Uterus (tissue), 4 donors: ENCODE results near the gene UBA52. TPM values are rescaled to one million over a fixed set of nuclear protein-coding genes. Genes with fewer than 3 reads are reported as not detected.

Experiments used
- DNase-seq, 2 donors: peaks; one replicate each; pipeline ENCODE4 v3.0.0-alpha.2; 2019 to 2020
- H3K27ac ChIP-seq, 2 donors: fragments of 200-600 bp; sonication (generic); 1 replicate in 1 of 2; 2 replicates in 1 of 2; pipeline ENCODE4 v1.5.1; 2016 to 2018
- H3K27me3 ChIP-seq, 2 donors: fragments of 200-600 bp; sonication (generic); one replicate each; pipeline ENCODE4 v1.5.1; 2018 to 2019; ENCODE audit warnings: control low read depth in 1 of 2
- H3K36me3 ChIP-seq, 2 donors: fragments of 200-600 bp; sonication (generic); one replicate each; pipeline ENCODE4 v1.5.1; 2019; ENCODE audit warnings: control low read depth in 1 of 2
- H3K4me1 ChIP-seq, 2 donors: fragments of 200-600 bp; sonication (generic); one replicate each; pipeline ENCODE4 v1.5.1; 2018 to 2019; ENCODE audit warnings: control low read depth in 1 of 2
- H3K4me3 ChIP-seq, 2 donors: fragments of 200-600 bp; sonication (generic); 1 replicate in 1 of 2; 2 replicates in 1 of 2; pipeline ENCODE4 v1.5.1; 2018 to 2019; ENCODE audit warnings: mild to moderate bottlenecking in 1 of 2
- H3K9me3 ChIP-seq, 2 donors: fragments of 200-600 bp; sonication (generic); one replicate each; pipeline ENCODE4 v1.5.1; 2019; ENCODE audit warnings: control low read depth in 1 of 2
- CTCF ChIP-seq, 4 experiments: fragments of 200-600 bp in 2 of 4; fragments of 450-650 bp in 2 of 4; sonication (generic) in 2 of 4; IDR thresholded peaks; one replicate each; pipeline ENCODE4 v1.5.1; 2016 to 2019; ENCODE audit warnings: antibody characterized with exemption in 4 of 4, mild to moderate bottlenecking in 2 of 4, moderate library complexity in 1 of 4
- POLR2A ChIP-seq, 2 donors: fragments of 450-650 bp; IDR thresholded peaks; one replicate each; pipeline ENCODE4 v1.6.1; 2016; ENCODE audit warnings: antibody characterized with exemption in 2 of 2, mild to moderate bottlenecking in 1 of 2, moderate library complexity in 1 of 2
- intact Hi-C: fragments of 100-400 bp; cut with DNase I; formaldehyde crosslinking; loops from one replicate; pipeline ENCODE4 v1.15.1; 2023; ENCODE audit warnings: low total_unique reads
- total RNA-seq, 4 donors: library from RNA; depleted of rRNA in 3 of 4; stranded (reverse); fragments of >200 nt in 3 of 4; gene quantifications; one replicate each; pipeline versions ENCODE4 v1.1.0 to v1.2.4, GENCODE V29; 2014 to 2023
- donor health status: DM: yes; HTN: yes; CAD: no.

Gene UBA52
- total RNA-seq, 4 donors from 2014 or later, result 295 to 1,369 (median 721) TPM

GRCh38 chr19:18605546-18606280 is 34.1 kb downstream of the UBA52 start:
- Histone ChIP-seq H3K9me3 (no peaks in the 10 kb centered on the region), H3K4me1 (peaks cover 0 to 19% of the 10 kb centered on the region in 2 donors), H3K36me3 (no peaks in the 10 kb centered on the region), H3K27ac (no peak overlapping the region), H3K27me3 (peaks cover 36 to 42% of the 10 kb centered on the region in 2 donors), H3K4me3 (no peak overlapping the region)
- TF ChIP-seq POLR2A (IDR thresholded peaks at IDR 0.05) (no peak), CTCF (IDR thresholded peaks at IDR 0.05) (no peak)
- DNase-seq, result no peak
- intact Hi-C loops, result no loop called here

- Histone ChIP-seq H3K9me3 (no peaks in the 10 kb centered on the region), H3K27me3 (peaks cover 42 to 47% of the 10 kb centered on the region in 2 donors), H3K27ac (no peak within 1 kb of the TSS), H3K4me3 (no peak within 1 kb of the TSS), H3K36me3 (no peaks in the 10 kb centered on the region), H3K4me1 (peaks cover 0 to 21% of the 10 kb centered on the region in 2 donors)
- TF ChIP-seq CTCF (IDR thresholded peaks at IDR 0.05) (no peak), POLR2A (IDR thresholded peaks at IDR 0.05) (no peak)
- no peak for DNase-seq
- intact Hi-C loops, result no loop called here
Observed at GRCh38 chr19:18606281-18607225, 34.9 kb downstream of the UBA52 start, which contains the start of gene CRLF1. Gene CRLF1, minus strand, starts transcription at chr19:18606799. Its CDS starts 143 bp downstream, at chr19:18606656.

GRCh38 chr19:18607226-18608101 is 35.8 kb downstream of the UBA52 start:
- TF ChIP-seq POLR2A (IDR thresholded peaks at IDR 0.05) (no peak), CTCF (IDR thresholded peaks at IDR 0.05) (no peak)
- Histone ChIP-seq H3K4me3 (no peak overlapping the region), H3K9me3 (no peaks in the 10 kb centered on the region), H3K27me3 (peaks cover 51 to 53% of the 10 kb centered on the region in 2 donors), H3K36me3 (no peaks in the 10 kb centered on the region), H3K27ac (no peak overlapping the region), H3K4me1 (peaks cover 0 to 30% of the 10 kb centered on the region in 2 donors)
- intact Hi-C loops, result no loop called here
- DNase-seq, result no peak

- Histone ChIP-seq H3K27ac (no peak overlapping the region), H3K9me3 (no peaks in the 10 kb centered on the region), H3K36me3 (no peaks in the 10 kb centered on the region), H3K27me3 (peaks cover 52 to 53% of the 10 kb centered on the region in 2 donors), H3K4me1 (peaks cover 0 to 31% of the 10 kb centered on the region in 2 donors), H3K4me3 (no peak overlapping the region)
- TF ChIP-seq CTCF (IDR thresholded peaks at IDR 0.05), result no peak
- TF ChIP-seq POLR2A (IDR thresholded peaks at IDR 0.05), result no peak
- intact Hi-C loops, result no loop called here
- no peak for DNase-seq
Observed at GRCh38 chr19:18608102-18608804, 36.6 kb downstream of the UBA52 start.
